HG02840 (cell line): ENCODE measurements around the gene TCEAL1.
"Not testable (repeated sequence)": the region's sequence is repeated elsewhere in the genome, so short reads cannot be mapped to it uniquely, and the experiment has no call there.

Experiments used
- ATAC-seq: cut with Tn5 transposase; IDR thresholded peaks from one replicate; pipeline ENCODE4 v1.9.1; 2021; ENCODE audit warnings: mild to moderate bottlenecking, moderate library complexity, moderate number of reproducible peaks; ENCODE audit not compliant: unreplicated experiment, low FRiP score

The TCEAL1 gene

GRCh38 chrX:103631145-103631544 is 2.4 kb downstream of the TCEAL1 start:
- no peak for ATAC-seq

GRCh38 chrX:103635436-103635835 is 6.7 kb downstream of the TCEAL1 start:
- no peak for ATAC-seq

- no peak for ATAC-seq
Measured at GRCh38 chrX:103637604-103638338, 9.0 kb downstream of the TCEAL1 start.

- ATAC-seq = not testable (repeated sequence)
Measured at GRCh38 chrX:103638479-103639346, 9.9 kb downstream of the TCEAL1 start.

GRCh38 chrX:103640401-103641155 is 11.8 kb downstream of the TCEAL1 start:
- no peak for ATAC-seq

- no peak for ATAC-seq
Measured at GRCh38 chrX:103644125-103644524, 15.3 kb downstream of the TCEAL1 start.

- no peak for ATAC-seq
Measured at GRCh38 chrX:103647630-103648029, 18.9 kb downstream of the TCEAL1 start.

GRCh38 chrX:103651151-103651773 is 22.5 kb downstream of the TCEAL1 start:
- no peak for ATAC-seq

GRCh38 chrX:103655230-103656000 is 26.6 kb downstream of the TCEAL1 start:
- not testable (repeated sequence) for ATAC-seq

GRCh38 chrX:103656617-103657016 is 27.8 kb downstream of the TCEAL1 start:
- ATAC-seq = no peak

- not testable (repeated sequence) for ATAC-seq
Measured at GRCh38 chrX:103657066-103657465, 28.3 kb downstream of the TCEAL1 start.

GRCh38 chrX:103658681-103659433 is 30.1 kb downstream of the TCEAL1 start:
- ATAC-seq = no peak

GRCh38 chrX:103659460-103659859 is 30.7 kb downstream of the TCEAL1 start:
- not testable (repeated sequence) for ATAC-seq

- no peak for ATAC-seq
Measured at GRCh38 chrX:103663981-103664762, 35.4 kb downstream of the TCEAL1 start.

- ATAC-seq = no peak
Measured at GRCh38 chrX:103666202-103667107, 37.7 kb downstream of the TCEAL1 start.

- ATAC-seq = no peak
Measured at GRCh38 chrX:103669745-103670144, 41.0 kb downstream of the TCEAL1 start.
